Cardiac muscle cell (in vitro differentiated cells and primary cell): ENCODE results near the gene FLACC1. TPM values are rescaled to one million over a fixed set of nuclear protein-coding genes. Genes with fewer than 3 reads are reported as not detected.
"Not testable (repeated sequence)": the region's sequence is repeated elsewhere in the genome, so short reads cannot be mapped to it uniquely, and the experiment has no call there.

Experiments
- DNase-seq, 2 donors: peaks; one replicate each; pipeline versions ENCODE4 v3.0.0 to v3.0.0-alpha.2; 2010 to 2017; ENCODE audit warnings: low read depth in 1 of 2, low spot score in 1 of 2
- H3K27ac ChIP-seq: fragments of 200-600 bp; sonication (generic); 2 replicates; pipeline ENCODE4 v1.5.1; 2016
- H3K27me3 ChIP-seq: fragments of 200-600 bp; sonication (generic); 2 replicates; pipeline ENCODE4 v1.6.0; 2016; ENCODE audit warnings: control low read depth
- H3K36me3 ChIP-seq: fragments of 200-600 bp; sonication (generic); 2 replicates; pipeline ENCODE4 v1.5.1; 2016; ENCODE audit warnings: control low read depth
- H3K4me1 ChIP-seq: fragments of 200-600 bp; sonication (generic); 2 replicates; pipeline ENCODE4 v1.8.1; 2017; ENCODE audit warnings: low read depth, mild to moderate bottlenecking, mixed run types
- H3K4me3 ChIP-seq: fragments of 200-600 bp; sonication (generic); 2 replicates; pipeline ENCODE4 v1.5.1; 2016; ENCODE audit warnings: mild to moderate bottlenecking
- H3K9me3 ChIP-seq: fragments of 200-600 bp; sonication (generic); 2 replicates; pipeline ENCODE4 v1.5.1; 2017; ENCODE audit warnings: low read depth, mild to moderate bottlenecking, control low read depth
- CTCF ChIP-seq: IDR thresholded peaks from 2 replicates; pipeline ENCODE4 v1.5.1; 2012; ENCODE audit warnings: low read depth, mild to moderate bottlenecking, low read length
- polyA plus RNA-seq: library from polyadenylated mRNA; unstranded; fragments of >200 nt; fragmentation: Nextera tagmentation; extraction: Ambion mirVana; gene quantifications from 2 replicates; pipeline ENCODE4 v1.2.1, GENCODE V29; 2016
- total RNA-seq: library from RNA; depleted of rRNA; stranded (reverse); fragments of >200 nt; gene quantifications from 2 replicates; pipeline ENCODE4 v1.2.3, GENCODE V29; 2016

The FLACC1 gene
- total and polyA plus RNA-seq, 2 experiments from 2014 or later: 0.69 to 1.7 TPM

DNA sequence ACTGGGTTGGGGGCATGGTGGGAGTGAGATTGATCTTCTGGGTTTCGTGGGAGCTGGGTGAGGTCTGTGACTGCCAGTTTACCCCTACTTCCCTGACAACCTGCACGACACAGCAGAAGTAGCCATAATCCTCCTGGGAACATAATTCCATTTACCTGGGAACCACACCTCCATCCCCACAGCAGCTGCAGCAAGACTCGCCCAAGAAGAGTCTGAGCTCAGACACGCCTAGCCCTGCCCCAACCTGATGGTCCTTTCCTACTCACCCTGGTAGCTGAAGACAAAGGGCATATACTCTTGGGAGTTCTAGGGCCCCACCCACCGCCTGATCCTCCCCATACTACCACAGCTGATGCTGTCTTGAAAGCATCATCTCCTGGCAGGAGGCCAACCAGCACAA lies 43.8 kb downstream of the FLACC1 start:
- no peak for TF ChIP-seq CTCF
- Histone ChIP-seq H3K36me3 (no peaks in the 10 kb centered on the region), H3K9me3 (no peaks in the 10 kb centered on the region), H3K27ac (no peak overlapping the region), H3K27me3 (no peaks in the 10 kb centered on the region), H3K4me1 (no peaks in the 10 kb centered on the region), H3K4me3 (no peak overlapping the region)
- no peak for DNase-seq

- Histone ChIP-seq H3K27me3 (no peaks in the 10 kb centered on the region), H3K4me1 (no peaks in the 10 kb centered on the region), H3K9me3 (no peaks in the 10 kb centered on the region), H3K4me3 (no peak overlapping the region), H3K36me3 (no peaks in the 10 kb centered on the region), H3K27ac (no peak overlapping the region)
- no peak for DNase-seq
- no peak for TF ChIP-seq CTCF
Observed at GRCh38 chr2:201308914-201309313, 48.2 kb downstream of the FLACC1 start.

DNA sequence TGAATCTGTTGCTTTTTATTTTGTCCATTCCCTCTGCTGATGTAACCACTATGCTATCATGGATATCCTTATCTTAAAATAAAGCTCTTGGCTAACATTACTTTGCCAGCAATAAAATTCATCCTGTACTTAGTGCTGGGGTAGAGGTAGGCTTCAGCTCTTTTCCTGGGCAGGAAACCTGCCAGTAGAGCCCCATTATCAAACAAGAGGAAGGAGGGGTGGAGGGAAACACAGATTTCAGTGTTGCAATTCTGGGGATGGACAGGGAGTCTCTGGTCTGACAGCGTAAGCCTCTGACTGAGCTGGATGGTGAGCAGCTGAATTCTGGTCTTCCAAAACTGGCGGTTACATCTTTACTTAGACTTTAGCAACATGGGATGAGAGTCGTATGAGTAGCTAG lies 49.3 kb downstream of the FLACC1 start:
- Histone ChIP-seq H3K36me3 (no peaks in the 10 kb centered on the region), H3K27me3 (no peaks in the 10 kb centered on the region), H3K9me3 (no peaks in the 10 kb centered on the region), H3K4me1 (no peaks in the 10 kb centered on the region), H3K4me3 (no peak overlapping the region), H3K27ac (no peak overlapping the region)
- TF ChIP-seq CTCF: no peak
- DNase-seq: peak in 1 of 2 donors; percentile 14

GRCh38 chr2:201299929-201300328 lies 57.2 kb downstream of the FLACC1 start:
- H3K27ac ChIP-seq, H3K4me1 ChIP-seq, H3K4me3 ChIP-seq, H3K27me3 ChIP-seq, DNase-seq, H3K36me3 ChIP-seq, H3K9me3 ChIP-seq: not testable (repeated sequence)

- TF ChIP-seq CTCF: no peak
Observed at GRCh38 chr2:201298462-201299052, 58.6 kb downstream of the FLACC1 start.

GRCh38 chr2:201290457-201291148 lies 66.5 kb downstream of the FLACC1 start:
- not testable (repeated sequence) for H3K9me3 ChIP-seq, H3K36me3 ChIP-seq, H3K27ac ChIP-seq, DNase-seq, H3K4me3 ChIP-seq, H3K27me3 ChIP-seq, H3K4me1 ChIP-seq

More at GRCh38 chr2:201298462-201299052, 58.6 kb downstream of the FLACC1 start:
- DNase-seq: no peak
- Histone ChIP-seq H3K27ac (no peak overlapping the region), H3K4me3 (no peak overlapping the region), H3K27me3 (no peaks in the 10 kb centered on the region), H3K4me1 (no peaks in the 10 kb centered on the region), H3K9me3 (no peaks in the 10 kb centered on the region), H3K36me3 (no peaks in the 10 kb centered on the region)
